GM10248 (cell line): Measurements from ENCODE around the gene TTLL13.
"Not testable (repeated sequence)": the region's sequence is repeated elsewhere in the genome, so short reads cannot be mapped to it uniquely, and the experiment has no call there.

Experiments
- CTCF ChIA-PET: fragments of 300-600 bp; sonication (Branson Sonifier 250); formaldehyde crosslinking; extraction: SDS; loops from one replicate; lab custom pipeline; 2021; ENCODE audit warnings: antibody characterized with exemption; lab: Yijun Ruan, JAX
- POLR2A ChIA-PET: fragments of 350-650 bp; sonication (Branson Sonifier 250); formaldehyde crosslinking; extraction: SDS; loops from one replicate; lab custom pipeline; 2020; ENCODE audit warnings: antibody characterized with exemption; lab: Yijun Ruan, JAX
- DNase-seq: peaks from one replicate; pipeline ENCODE4 v3.0.0; 2012; ENCODE audit errors: extremely low spot score
- TF ChIP-seq, protein P1 (sequence below): IDR thresholded peaks from 2 replicates; pipeline ENCODE4 v1.5.1; 2012; ENCODE audit warnings: mild to moderate bottlenecking, low read depth; ENCODE audit errors: extremely low read depth, missing control alignments, control extremely low read depth

TTLL13 gene

GRCh38 chr15:90268415-90268814 is 19.1 kb downstream of the TTLL13 start:
- POLR2A ChIA-PET: interaction anchor here (0.5 to 0.6 kb wide), 2 partner anchors 117 to 180 kb away, joined by 4 to 6 read pairs; no protein-coding TSS in a partner anchor
- CTCF ChIA-PET: interaction anchor here (0.8 to 1.7 kb wide), 3 partner anchors 18 to 51 kb away, joined by 3 to 7 read pairs (median 4); no protein-coding TSS in a partner anchor
- DNase-seq: no peak
- TF ChIP-seq, protein P1, sequence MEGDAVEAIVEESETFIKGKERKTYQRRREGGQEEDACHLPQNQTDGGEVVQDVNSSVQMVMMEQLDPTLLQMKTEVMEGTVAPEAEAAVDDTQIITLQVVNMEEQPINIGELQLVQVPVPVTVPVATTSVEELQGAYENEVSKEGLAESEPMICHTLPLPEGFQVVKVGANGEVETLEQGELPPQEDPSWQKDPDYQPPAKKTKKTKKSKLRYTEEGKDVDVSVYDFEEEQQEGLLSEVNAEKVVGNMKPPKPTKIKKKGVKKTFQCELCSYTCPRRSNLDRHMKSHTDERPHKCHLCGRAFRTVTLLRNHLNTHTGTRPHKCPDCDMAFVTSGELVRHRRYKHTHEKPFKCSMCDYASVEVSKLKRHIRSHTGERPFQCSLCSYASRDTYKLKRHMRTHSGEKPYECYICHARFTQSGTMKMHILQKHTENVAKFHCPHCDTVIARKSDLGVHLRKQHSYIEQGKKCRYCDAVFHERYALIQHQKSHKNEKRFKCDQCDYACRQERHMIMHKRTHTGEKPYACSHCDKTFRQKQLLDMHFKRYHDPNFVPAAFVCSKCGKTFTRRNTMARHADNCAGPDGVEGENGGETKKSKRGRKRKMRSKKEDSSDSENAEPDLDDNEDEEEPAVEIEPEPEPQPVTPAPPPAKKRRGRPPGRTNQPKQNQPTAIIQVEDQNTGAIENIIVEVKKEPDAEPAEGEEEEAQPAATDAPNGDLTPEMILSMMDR: no peak

- POLR2A ChIA-PET: interaction anchor here (0.8 to 1.7 kb wide), 2 partner anchors 22 to 37 kb away, joined by 3 read pairs; partner anchors contain the start of genes CIB1 and GDPGP1
- no peak for DNase-seq
- CTCF ChIA-PET: interaction anchor here (1.1 to 1.6 kb wide), 5 partner anchors 9 to 31 kb away, joined by 3 to 6 read pairs (median 4); no protein-coding TSS in a partner anchor
- TF ChIP-seq, protein P1: no peak
Observed at GRCh38 chr15:90270502-90271150, 21.3 kb downstream of the TTLL13 start.

GRCh38 chr15:90271459-90272166 is 22.3 kb downstream of the TTLL13 start:
- no peak for DNase-seq
- POLR2A ChIA-PET: interaction anchor here (0.5 to 1.7 kb wide), 3 partner anchors 23 to 111 kb away, joined by 3 to 4 read pairs (median 3); partner anchors contain the start of genes CIB1 and GDPGP1
- CTCF ChIA-PET: interaction anchor here (1.4 kb wide), 1 partner anchor 9 kb away, joined by 3 read pairs; no protein-coding TSS in a partner anchor
- TF ChIP-seq, protein P1: no peak

- POLR2A ChIA-PET: interaction anchor here (0.7 kb wide), 1 partner anchor 331 kb away, joined by 5 read pairs; no protein-coding TSS in a partner anchor
- CTCF ChIA-PET: not testable (repeated sequence)
Observed at GRCh38 chr15:90278467-90278866, 29.1 kb downstream of the TTLL13 start.

DNA sequence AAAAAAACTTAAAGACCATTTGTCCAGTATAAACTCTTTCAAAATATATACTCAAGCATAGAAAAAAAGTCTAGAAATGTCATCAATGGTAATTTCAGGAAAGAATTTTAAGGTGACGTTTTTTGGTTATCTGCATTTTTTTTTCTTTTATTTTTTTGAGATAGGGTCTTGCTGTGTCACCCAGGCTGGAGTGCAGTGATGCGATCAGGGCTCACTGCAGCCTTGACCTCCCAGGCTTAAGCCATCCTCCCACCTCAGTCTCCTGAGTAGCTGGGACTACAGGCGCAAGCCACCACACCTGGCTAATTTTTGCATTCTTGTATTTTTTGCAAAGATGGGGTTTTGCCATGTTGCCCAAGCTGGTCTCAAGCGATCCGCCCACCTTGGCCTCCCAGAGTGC is 31.4 kb downstream of the TTLL13 start:
- DNase-seq, POLR2A ChIA-PET: not testable (repeated sequence)
- CTCF ChIA-PET: interaction anchor here (1.2 to 1.3 kb wide), 2 partner anchors 10 to 12 kb away, joined by 3 to 8 read pairs; no protein-coding TSS in a partner anchor

More at GRCh38 chr15:90278467-90278866, 29.1 kb downstream of the TTLL13 start:
- DNase-seq: not testable (repeated sequence)

DNA sequence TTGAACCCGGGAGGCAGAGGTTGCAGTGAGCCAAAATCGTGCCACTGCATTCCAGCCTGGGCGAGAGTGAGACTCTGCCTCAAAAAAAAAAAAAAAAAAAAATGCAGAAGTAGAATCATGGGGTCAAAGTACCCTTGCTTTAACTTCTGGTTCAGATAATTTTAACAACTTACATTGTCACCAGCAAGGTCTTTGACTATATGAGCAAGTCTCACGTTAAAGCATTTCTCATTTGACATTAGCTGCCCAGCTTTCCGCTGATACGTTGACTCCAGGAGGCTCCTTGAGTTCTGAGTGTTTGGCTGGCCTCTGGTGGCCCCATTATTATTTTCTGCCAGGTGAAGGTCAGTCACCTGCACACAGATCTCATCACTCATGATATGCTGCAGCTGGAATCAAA is 32.3 kb downstream of the TTLL13 start:
- DNase-seq, POLR2A ChIA-PET: not testable (repeated sequence)

GRCh38 chr15:90286678-90287077 is 37.3 kb downstream of the TTLL13 start:
- ChIA-PET CTCF (interaction anchor here (0.7 to 2.1 kb wide), 8 partner anchors 9 to 557 kb away, joined by 3 to 14 read pairs (median 4); partner anchors contain the start of gene CIB1), POLR2A (no interaction called here)
- TF ChIP-seq, protein P1: peak; percentile 73
- DNase-seq: peak; percentile 47

More for the DNA sequence above, 32.3 kb downstream of the TTLL13 start:
- CTCF ChIA-PET: interaction anchor here (1.6 to 2.6 kb wide), 2 partner anchors 11 to 20 kb away, joined by 6 to 23 read pairs; no protein-coding TSS in a partner anchor
